Pons (tissue), 1 donor: ENCODE results near the gene GPR152.

Experiments
- DNase-seq: peaks from one replicate; pipeline ENCODE4 v3.0.0-alpha.2; 2016; ENCODE audit warnings: low spot score

GPR152 gene

GRCh38 chr11:67465189-67465510, 12.6 kb upstream of the GPR152 start:
- no peak for DNase-seq

DNA sequence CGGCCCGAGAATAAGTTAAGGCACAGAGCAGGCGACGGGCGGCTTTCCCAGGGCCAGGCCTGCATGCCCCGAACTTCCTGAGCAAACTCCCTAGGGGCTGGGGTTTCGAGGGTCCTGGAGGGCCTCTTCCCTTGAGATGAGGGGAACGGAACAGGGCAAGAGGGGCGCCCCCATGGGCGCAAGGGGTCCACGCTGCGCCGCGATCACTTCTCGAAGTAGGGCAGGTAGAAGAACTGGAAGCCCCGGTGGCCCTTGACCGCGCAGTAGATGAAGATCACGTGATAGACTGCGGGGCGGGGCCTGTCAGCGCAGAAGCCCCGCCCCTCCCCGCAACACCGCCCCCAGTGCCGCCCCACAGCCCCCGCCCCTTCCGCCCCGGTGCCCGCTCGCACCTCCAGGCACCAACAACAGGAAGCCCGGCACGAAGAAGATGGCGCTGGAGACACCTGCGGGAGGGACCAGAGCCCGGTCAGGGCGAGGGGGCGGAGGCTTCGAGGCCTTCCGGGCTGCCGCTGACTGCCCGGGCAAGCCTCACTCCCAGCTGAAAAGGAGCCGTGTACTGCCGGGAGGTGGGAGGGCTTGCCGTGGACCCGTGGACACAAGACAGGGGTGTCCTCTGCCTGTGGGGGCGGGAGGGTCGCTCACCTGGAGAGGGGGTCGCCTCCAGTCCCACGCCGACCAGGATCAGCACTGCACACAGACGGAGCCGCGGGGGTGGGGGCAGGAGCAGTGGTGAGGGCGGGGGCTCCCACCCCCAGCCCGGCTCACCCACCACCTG, 12.1 kb upstream of the GPR152 start:
- DNase-seq = peak; percentile 74

GRCh38 chr11:67463680-67464410, 11.3 kb upstream of the GPR152 start:
- DNase-seq = no peak

- no peak for DNase-seq
Observed at GRCh38 chr11:67463186-67463585, 10.7 kb upstream of the GPR152 start.

DNA sequence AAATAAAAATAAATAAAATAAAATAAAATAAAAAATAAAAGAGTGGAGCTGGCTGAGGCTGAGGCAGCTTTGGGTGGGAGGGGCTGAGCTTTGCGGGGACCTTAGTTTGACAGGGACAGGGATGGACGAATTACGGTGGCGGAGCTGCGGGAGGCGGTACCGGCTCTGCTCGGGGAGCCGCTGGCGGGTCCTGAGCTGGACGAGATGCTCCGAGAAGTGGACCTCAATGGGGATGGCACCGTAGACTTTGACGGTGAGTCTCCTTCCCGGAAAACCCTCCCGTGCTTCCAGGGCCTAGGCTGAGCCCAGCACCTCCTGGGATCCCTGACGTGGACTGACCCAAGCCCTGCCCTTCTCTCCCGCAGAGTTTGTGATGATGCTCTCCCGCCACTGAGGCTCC, 5.7 kb upstream of the GPR152 start:
- DNase-seq = no peak

- no peak for DNase-seq
Observed at GRCh38 chr11:67457453-67457852, 4.9 kb upstream of the GPR152 start.

DNA sequence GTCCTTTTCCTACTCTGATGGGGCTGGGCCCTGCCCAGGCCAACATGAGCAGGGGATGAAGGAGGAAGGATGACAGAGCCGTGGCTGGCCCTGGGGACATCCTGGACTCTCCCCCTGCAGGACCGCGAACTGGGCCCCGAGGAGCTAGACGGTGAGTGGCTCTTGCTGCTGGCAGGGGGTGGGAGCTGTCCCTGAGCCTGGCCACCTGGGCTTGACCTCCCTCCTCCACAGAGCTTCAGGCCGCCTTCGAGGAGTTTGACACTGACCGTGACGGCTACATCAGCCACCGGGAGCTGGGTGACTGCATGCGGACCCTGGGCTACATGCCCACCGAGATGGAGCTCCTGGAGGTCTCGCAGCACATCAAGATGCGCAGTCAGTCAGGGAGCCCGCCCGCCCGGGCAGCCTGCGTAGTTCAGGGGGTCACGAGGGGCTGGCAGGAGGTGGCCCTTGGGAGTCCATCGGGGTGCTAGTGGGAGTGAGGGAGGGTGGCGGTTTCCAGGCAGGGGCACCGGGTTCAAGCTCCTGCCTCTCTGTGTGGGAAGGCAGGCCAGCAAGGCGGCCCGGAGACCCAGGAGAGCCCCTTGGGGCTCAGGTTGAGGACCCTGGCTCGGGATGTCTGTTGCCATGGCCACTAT, 3.7 kb upstream of the GPR152 start:
- no peak for DNase-seq

- DNase-seq = no peak
Observed at GRCh38 chr11:67455054-67455453, 2.5 kb upstream of the GPR152 start, which contains the start of gene CABP4. CABP4 (plus strand) TSS chr11:67455354; CDS start chr11:67455424, 70 bp downstream.

GRCh38 chr11:67453816-67454732, 1.5 kb upstream of the GPR152 start:
- DNase-seq = no peak

DNA sequence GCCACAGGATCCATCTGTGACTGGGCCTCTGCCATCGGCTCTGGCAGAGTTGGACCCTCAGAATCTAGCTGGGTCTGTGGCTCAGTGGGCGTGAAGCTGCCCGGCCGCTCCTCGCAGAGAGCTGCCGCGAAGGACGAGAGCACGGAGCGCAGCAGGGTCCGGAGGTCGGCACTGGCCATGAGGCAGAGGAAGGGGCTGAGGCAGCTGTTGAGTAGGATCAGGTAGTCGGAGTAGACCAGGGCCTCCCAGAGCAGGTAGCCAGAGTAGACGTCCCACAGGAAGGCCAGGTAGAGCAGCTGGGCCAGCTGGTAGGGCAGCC, 912 bp downstream of the GPR152 start:
- no peak for DNase-seq

DNA sequence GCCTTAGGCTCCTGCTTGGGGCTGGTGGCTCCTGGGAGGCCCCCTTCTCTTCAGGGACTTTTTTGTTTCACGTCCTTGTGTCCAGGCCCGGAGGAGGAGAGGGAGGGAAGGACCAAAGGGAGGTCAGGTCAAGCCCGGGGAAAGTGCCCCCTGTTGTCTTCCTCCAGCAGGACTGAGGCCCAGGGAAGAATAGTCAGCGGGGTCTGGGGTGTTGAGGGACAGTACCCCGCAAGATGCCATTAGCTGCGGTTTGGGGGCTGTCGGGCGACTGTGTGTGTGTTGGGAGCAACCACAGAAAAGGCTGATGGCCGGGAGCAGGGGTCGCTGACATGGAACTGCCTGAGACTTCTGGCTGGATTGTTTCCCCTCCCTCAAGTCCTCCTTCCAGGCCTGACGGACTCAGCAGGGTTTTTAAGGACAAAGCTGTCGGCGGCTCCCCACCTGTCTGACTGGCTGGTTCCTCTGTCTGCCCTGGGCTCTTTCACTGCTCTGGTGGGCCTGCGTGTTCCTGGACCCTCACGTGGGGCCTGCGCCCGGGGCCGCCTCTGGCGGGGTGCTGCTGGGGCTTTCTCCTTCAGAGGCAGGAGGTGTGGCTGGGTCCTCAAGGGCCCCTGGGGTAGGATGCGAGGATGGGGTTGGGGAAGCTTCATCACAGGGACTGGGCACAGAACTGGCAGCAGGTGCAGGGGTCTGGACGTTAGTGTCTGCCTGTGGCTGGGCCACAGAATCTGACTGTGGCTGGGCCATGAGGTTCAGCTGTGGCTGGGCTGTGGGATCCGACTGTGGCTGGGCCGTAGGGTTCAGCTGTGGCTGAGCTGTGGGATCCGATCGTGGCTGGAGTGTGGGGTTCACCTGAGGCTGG, 1.5 kb downstream of the GPR152 start:
- DNase-seq = no peak

GRCh38 chr11:67449116-67449844, 3.2 kb downstream of the GPR152 start:
- DNase-seq = peak; percentile 52

DNA sequence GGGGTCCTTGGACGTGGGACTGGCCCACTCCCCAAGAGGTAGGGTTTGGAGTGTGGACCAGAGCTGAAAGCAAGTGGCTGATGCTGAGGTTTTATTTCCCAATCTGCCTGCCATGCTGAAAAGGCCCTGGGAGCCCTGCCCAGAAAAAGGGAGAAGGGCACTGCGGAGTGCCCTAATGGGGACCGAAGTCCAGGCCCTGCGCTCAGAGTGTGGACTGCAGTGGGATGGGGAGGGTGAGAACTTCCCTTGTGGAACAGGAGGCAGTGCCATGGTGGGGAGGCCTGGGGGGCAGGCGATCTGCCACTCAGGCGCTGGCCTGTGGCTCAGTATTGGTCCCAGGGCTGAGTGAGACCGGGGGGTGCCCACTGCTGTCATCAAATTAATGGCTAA, 4.3 kb downstream of the GPR152 start:
- no peak for DNase-seq

DNA sequence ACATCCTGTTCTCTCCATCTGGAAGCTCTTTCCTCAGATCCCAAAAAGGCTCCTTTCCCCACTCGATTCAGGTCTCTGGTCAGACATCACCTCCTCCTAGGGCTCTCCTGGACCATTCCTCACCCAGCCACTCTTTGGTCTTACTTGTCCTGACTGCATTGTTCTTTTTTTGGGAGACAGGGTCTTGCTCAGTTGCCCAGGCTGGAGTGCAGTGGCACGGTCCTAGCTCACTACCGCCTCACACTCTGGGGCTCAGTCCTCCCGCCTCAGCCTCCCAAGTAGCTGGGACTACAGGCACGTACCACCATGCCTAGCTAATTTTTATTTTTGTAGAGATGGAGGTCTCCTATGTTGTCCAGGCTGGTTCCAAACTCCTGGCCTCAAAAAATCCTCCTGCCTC, 7.0 kb downstream of the GPR152 start:
- no peak for DNase-seq

- DNase-seq = no peak
Observed at GRCh38 chr11:67442504-67443404, 9.8 kb downstream of the GPR152 start.

- DNase-seq = no peak
Observed at GRCh38 chr11:67441731-67442351, 10.7 kb downstream of the GPR152 start.

DNA sequence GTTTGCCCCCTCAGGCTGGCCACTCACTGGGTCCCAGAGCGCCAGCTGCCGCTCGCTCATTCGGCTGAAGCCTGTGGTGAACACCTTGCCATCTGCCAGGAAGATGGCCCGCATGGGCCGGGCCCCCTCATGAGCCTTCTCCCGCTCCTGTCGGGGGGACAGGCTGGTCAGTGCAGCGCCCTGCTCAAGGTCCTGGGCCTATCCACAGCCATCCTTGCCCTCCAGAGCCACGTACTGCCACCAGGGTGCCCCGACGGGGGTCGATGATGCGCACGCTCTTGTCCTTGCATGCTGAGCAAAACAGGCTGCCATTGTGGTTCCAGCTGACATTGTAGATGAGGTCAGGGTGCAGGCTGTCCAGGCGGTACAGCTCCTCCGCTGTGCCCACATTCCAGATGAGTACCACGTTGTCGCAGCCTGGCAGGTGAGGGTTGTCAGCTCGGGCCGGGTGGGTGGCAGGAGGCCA, 11.4 kb downstream of the GPR152 start:
- DNase-seq = no peak

- no peak for DNase-seq
Observed at GRCh38 chr11:67440229-67441097, 12.1 kb downstream of the GPR152 start.
